Body of pancreas (tissue), 4 donors: ENCODE data around the gene CDKN1C.

ENCODE experiments used
- POLR2A ChIP-seq, 3 donors: fragments of 450-650 bp; IDR thresholded peaks; one replicate each; pipeline ENCODE4 v1.6.1; 2016; ENCODE audit warnings: antibody characterized with exemption in 3 of 3, mild to moderate bottlenecking in 2 of 3
- TF ChIP-seq, protein P1 (sequence below), 7 experiments: fragments of 450-650 bp in 4 of 7; fragments of 200-600 bp in 3 of 7; sonication (generic) in 3 of 7; IDR thresholded peaks; one replicate each; pipeline ENCODE4 v1.5.1; 2016 to 2019; ENCODE audit warnings: antibody characterized with exemption in 7 of 7

DNA sequence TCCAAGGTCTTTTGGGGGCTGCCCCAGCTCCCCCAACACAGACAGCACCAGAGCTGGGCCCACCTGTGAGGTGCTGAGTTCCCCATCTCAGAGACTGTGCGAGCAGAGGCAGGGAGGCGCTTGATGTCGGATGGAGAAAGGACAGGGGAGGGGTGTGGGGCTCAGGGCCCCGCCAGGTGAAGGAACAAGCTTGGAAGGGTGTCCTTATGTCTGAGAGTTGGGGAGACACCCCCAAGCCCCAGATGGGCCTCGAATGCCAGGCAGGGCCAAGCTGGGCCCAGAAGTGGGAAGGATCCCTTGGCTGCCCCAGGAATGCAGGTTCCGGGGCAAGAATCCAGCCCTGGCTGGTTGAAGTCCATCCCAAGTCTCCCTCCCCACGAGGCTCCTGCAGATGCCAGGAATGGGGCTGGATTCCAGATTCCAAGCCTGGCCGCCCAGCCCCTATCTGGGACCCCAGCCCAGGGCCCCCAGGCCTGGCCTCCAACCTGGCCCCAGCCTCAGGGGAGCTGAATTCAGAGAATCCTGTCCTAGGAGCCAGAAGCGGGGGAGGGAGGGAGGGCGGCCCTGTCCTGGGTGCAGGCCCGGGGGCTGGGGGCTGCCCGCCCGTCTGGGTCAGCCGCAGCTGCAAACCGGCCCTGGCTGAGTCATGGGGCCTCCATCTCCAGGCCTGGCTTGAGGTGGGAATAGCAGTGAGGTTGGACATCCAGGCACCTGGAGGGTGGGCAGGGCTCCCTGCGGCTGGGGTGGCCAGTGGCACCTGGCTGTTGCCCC lies 50.9 kb downstream of the CDKN1C start:
- TF ChIP-seq, protein P1, sequence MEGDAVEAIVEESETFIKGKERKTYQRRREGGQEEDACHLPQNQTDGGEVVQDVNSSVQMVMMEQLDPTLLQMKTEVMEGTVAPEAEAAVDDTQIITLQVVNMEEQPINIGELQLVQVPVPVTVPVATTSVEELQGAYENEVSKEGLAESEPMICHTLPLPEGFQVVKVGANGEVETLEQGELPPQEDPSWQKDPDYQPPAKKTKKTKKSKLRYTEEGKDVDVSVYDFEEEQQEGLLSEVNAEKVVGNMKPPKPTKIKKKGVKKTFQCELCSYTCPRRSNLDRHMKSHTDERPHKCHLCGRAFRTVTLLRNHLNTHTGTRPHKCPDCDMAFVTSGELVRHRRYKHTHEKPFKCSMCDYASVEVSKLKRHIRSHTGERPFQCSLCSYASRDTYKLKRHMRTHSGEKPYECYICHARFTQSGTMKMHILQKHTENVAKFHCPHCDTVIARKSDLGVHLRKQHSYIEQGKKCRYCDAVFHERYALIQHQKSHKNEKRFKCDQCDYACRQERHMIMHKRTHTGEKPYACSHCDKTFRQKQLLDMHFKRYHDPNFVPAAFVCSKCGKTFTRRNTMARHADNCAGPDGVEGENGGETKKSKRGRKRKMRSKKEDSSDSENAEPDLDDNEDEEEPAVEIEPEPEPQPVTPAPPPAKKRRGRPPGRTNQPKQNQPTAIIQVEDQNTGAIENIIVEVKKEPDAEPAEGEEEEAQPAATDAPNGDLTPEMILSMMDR (IDR thresholded peaks at IDR 0.05): no peak
- no peak for TF ChIP-seq POLR2A (IDR thresholded peaks at IDR 0.05)
